Mononuclear cell (primary cell): Measurements from ENCODE around the gene IGDCC3. TPM values are rescaled to one million over a fixed set of nuclear protein-coding genes. Genes with fewer than 3 reads are reported as not detected.
"Not testable (repeated sequence)": the region's sequence is repeated elsewhere in the genome, so short reads cannot be mapped to it uniquely, and the experiment has no call there.

ENCODE experiments used
- H3K27me3 ChIP-seq: 2 replicates; pipeline ENCODE4 v1.6.0; 2011; ENCODE audit warnings: low read length, control low read depth; ENCODE audit not compliant: insufficient read depth
- H3K4me1 ChIP-seq: 2 replicates; pipeline ENCODE4 v1.5.1; 2011; ENCODE audit warnings: mild to moderate bottlenecking, low read length, control low read depth; ENCODE audit not compliant: insufficient read depth
- H3K4me3 ChIP-seq: 2 replicates; pipeline ENCODE4 v1.5.1; 2011; ENCODE audit warnings: mild to moderate bottlenecking, low read length, moderate library complexity
- H3K9me3 ChIP-seq: 2 replicates; pipeline ENCODE4 v1.5.1; 2011; ENCODE audit warnings: low read depth, mild to moderate bottlenecking, control low read depth, low read length
- total RNA-seq: library from RNA; depleted of rRNA; stranded (reverse); fragments of >200 nt; gene quantifications from one replicate; pipeline ENCODE4 v1.2.3, GENCODE V29; 2012

IGDCC3 gene
- total RNA-seq, 1 donor, result not detected

GRCh38 chr15:65398486-65398885 is 20.7 kb upstream of the IGDCC3 start:
- not testable (repeated sequence) for H3K9me3 ChIP-seq, H3K4me1 ChIP-seq, H3K4me3 ChIP-seq
- H3K27me3 ChIP-seq, result peaks cover 44% of the 10 kb centered on the region

DNA sequence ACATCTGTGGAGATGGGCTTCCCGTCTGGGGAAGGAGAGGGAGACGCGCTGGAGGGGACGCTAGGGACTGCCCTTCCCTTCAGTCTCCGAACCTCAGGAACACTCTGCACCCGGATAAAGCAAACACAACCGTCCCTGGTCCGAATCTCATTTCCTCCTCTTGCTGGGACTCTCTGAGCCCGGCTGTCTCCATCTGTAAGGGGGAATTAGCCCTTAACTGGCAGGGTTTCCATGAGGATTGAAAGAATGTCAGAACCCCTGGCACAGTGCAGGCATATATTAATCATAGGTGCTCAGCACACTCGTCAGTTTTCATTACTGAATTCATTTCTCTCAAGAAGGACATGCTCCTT is 19.1 kb upstream of the IGDCC3 start:
- no peaks in the 10 kb centered on the region for H3K4me1 ChIP-seq
- H3K9me3 ChIP-seq, result no peaks in the 10 kb centered on the region
- H3K4me3 ChIP-seq, result no peak overlapping the region
- peaks cover 44% of the 10 kb centered on the region for H3K27me3 ChIP-seq

DNA sequence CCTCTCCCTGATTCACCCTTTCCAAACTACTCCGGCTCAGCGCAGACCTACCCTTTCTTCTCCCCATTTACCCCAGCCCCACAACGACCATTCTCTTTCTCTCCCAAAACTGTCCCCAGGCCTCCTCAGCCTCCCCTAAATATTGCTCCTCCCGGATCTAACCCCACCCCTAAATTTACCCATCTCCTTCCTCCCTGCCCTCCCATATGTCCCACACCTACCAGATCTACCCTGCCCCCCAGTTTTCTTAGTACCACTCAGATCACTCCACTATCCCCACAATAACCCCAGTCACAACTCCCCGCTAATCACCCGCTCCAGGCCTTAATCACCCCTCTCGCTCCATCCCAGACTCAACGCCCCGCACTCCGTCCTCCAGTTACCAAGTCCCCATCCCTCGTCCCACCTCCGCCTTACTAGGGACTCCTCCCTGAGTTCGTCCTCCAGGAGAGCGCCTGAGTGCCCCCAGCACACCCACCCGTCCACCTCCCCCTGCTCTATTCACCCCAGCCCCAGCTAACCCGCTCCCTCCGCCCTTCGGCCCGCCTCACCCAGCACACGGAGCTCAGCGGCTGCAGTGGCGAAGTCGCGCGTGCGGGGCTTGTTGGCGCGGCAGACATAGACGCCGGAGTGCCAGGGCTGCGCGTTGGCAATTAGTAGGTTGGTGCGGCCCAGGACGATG is 18.6 kb upstream of the IGDCC3 start:
- H3K9me3 ChIP-seq, result no peaks in the 10 kb centered on the region
- no peak overlapping the region for H3K4me3 ChIP-seq
- H3K4me1 ChIP-seq, result no peaks in the 10 kb centered on the region
- peaks cover 44% of the 10 kb centered on the region for H3K27me3 ChIP-seq

- no peaks in the 10 kb centered on the region for H3K9me3 ChIP-seq
- H3K27me3 ChIP-seq, result peaks cover 44% of the 10 kb centered on the region
- H3K4me1 ChIP-seq, result no peaks in the 10 kb centered on the region
- H3K4me3 ChIP-seq, result no peak overlapping the region
Measured at GRCh38 chr15:65395567-65396202, 17.9 kb upstream of the IGDCC3 start.

- no peak overlapping the region for H3K4me3 ChIP-seq
- no peaks in the 10 kb centered on the region for H3K4me1 ChIP-seq
- H3K9me3 ChIP-seq, result no peaks in the 10 kb centered on the region
- H3K27me3 ChIP-seq, result peaks cover 39% of the 10 kb centered on the region
Measured at GRCh38 chr15:65394936-65395335, 17.1 kb upstream of the IGDCC3 start.

GRCh38 chr15:65394280-65394789 is 16.5 kb upstream of the IGDCC3 start:
- Histone ChIP-seq H3K4me3 (no peak overlapping the region), H3K27me3 (peaks cover 35% of the 10 kb centered on the region), H3K4me1 (no peaks in the 10 kb centered on the region), H3K9me3 (no peaks in the 10 kb centered on the region)

DNA sequence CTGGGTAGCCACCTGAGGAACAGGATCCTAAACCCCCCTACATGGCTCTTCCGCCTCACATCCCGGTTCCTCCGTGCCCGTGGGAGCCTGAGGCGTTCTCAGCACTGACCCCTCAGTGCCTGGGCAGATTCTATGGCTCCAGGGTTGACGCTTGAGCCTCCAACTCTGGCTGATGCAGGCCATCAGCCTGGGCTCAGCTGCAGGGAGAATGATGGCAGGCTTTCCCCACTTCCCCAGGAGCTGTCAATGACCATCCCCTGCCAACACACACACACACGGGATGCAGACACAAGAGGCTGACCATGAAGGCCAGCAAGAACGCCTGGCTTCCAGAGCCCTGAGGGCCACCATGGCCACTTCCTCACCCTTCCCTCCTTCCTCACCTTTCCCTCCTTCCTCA is 15.8 kb upstream of the IGDCC3 start:
- Histone ChIP-seq H3K4me1 (no peaks in the 10 kb centered on the region), H3K27me3 (peaks cover 32% of the 10 kb centered on the region), H3K4me3 (no peak overlapping the region), H3K9me3 (no peaks in the 10 kb centered on the region)

GRCh38 chr15:65393091-65393490 is 15.3 kb upstream of the IGDCC3 start:
- Histone ChIP-seq H3K4me1 (no peaks in the 10 kb centered on the region), H3K4me3 (no peak overlapping the region), H3K27me3 (peaks cover 32% of the 10 kb centered on the region), H3K9me3 (no peaks in the 10 kb centered on the region)

DNA sequence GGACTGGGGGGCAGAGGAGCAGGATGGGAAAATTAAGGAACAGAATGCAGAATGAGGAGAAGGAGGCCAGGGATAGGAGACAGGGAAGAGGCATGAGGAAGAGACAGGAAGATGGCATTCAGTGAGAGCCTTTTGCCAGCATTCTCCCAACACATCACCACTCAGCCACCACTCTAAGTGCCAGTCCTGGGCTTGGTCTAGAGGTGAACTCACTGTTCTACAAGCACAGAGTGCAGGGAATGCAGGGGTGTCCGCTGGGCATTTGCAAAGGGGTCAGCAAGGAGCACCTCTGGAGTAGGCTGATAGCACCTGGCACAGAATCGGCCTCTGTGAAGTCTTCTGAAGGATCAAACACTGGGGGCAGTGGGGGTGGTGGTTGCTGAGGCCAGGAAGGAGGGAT is 14.6 kb upstream of the IGDCC3 start:
- Histone ChIP-seq H3K9me3 (no peaks in the 10 kb centered on the region), H3K4me1 (no peaks in the 10 kb centered on the region), H3K4me3 (no peak overlapping the region), H3K27me3 (peaks cover 25% of the 10 kb centered on the region)

- Histone ChIP-seq H3K4me1 (no peaks in the 10 kb centered on the region), H3K4me3 (no peak overlapping the region), H3K27me3 (peaks cover 19% of the 10 kb centered on the region)
Measured at GRCh38 chr15:65391732-65392131, 13.9 kb upstream of the IGDCC3 start.

GRCh38 chr15:65390447-65390846 is 12.6 kb upstream of the IGDCC3 start:
- H3K4me3 ChIP-seq, result no peak overlapping the region
- H3K27me3 ChIP-seq, result peaks cover 9% of the 10 kb centered on the region

More at GRCh38 chr15:65391732-65392131, 13.9 kb upstream of the IGDCC3 start:
- H3K9me3 ChIP-seq, result no peaks in the 10 kb centered on the region

DNA sequence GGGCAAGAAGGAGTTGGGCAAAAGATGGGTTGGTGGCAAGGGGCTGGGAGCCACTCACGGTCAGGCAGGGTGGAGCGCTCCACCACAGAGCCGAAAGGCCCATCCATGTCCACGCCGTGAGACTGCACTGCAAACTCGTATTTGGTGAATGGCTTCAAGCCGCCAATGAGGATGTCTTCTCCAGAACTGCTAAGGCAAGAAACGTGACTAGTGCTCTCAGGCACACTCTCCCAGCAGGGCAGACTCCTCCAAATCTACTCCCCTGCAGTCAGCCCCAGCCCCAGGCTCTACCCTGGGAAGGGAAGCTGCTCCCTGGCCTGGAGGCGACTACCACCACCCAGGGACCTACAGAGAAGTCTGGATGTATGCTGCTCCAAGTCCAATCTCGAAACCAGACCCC is 11.4 kb upstream of the IGDCC3 start:
- no peaks in the 10 kb centered on the region for H3K27me3 ChIP-seq
- no peak overlapping the region for H3K4me3 ChIP-seq
- H3K4me1 ChIP-seq, result peaks cover 12% of the 10 kb centered on the region
- no peaks in the 10 kb centered on the region for H3K9me3 ChIP-seq

More at GRCh38 chr15:65390447-65390846, 12.6 kb upstream of the IGDCC3 start:
- Histone ChIP-seq H3K9me3 (no peaks in the 10 kb centered on the region), H3K4me1 (peaks cover 1% of the 10 kb centered on the region)

DNA sequence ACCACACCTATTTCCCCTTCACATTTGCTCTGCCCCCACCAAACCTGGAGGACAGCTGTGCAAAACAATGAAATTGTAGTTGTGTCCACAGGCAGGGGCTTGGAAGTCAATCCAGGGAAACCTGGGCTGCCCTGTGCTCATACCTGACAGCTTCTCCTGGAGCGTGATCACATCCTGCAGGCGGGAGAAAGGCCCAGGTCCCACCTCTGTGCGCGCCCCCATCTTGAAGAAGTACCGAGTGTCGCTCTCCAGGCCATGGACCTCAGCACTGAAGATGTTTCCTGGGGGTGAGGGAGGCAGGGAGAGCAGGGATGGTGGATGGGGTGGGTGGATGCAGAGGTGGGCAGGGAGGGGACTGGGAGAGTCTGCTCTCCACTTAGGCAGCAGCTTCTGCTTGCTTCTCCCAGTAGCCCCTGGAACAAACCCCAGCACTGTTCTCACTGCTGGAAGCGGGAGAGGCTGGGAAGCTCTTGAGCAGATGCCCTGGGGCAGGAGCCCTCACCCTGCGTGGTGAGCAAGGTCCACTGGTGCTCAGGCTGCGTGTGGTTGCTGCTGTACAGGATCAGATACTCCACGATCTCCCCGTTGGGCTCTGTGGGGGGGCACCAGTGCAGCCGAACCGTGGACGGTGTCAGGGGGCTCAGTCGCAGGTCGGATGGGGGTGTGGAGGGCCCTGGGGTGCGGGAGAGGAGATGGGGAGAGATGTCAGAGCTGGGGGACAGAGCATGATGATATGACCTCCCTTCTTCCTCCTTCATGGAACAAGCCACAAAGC is 10.7 kb upstream of the IGDCC3 start:
- no peaks in the 10 kb centered on the region for H3K27me3 ChIP-seq
- no peak overlapping the region for H3K4me3 ChIP-seq
- H3K9me3 ChIP-seq, result no peaks in the 10 kb centered on the region
- H3K4me1 ChIP-seq, result peaks cover 12% of the 10 kb centered on the region

GRCh38 chr15:65386886-65387285 is 9.1 kb upstream of the IGDCC3 start:
- H3K9me3 ChIP-seq, result no peaks in the 10 kb centered on the region
- peaks cover 12% of the 10 kb centered on the region for H3K4me1 ChIP-seq
- H3K4me3 ChIP-seq, result no peak overlapping the region
- no peaks in the 10 kb centered on the region for H3K27me3 ChIP-seq

DNA sequence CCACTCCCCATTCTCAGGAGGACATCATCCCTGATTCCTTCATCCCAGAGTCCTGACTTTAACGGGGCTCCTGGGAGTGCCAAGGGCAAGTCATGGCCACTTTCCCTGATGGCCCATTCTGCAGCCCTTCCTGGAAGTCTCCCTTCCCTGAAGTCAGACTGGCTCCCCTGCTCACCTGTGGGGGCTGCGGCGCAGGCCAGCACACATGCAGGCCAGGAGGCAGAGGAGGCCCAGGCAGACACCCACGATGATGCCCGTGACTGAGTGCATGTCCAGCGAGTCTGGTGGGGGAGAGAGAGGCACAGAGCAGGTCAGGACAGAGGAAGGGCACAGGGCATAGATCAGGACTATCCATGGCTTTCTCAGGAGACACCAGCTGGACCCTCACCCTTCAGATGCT is 8.6 kb upstream of the IGDCC3 start:
- peaks cover 2% of the 10 kb centered on the region for H3K27me3 ChIP-seq
- no peak overlapping the region for H3K4me3 ChIP-seq
- H3K9me3 ChIP-seq, result no peaks in the 10 kb centered on the region
- H3K4me1 ChIP-seq, result peaks cover 12% of the 10 kb centered on the region
